CD14-positive monocyte (primary cell): ENCODE data around the gene FAM174B. TPM values are rescaled to one million over a fixed set of nuclear protein-coding genes. Genes with fewer than 3 reads are reported as not detected.

Experiments used
- DNase-seq, 3 donors: peaks; one replicate each; pipeline ENCODE4 v3.0.0-alpha.2; 2011 to 2022
- H2AFZ ChIP-seq: 2 replicates; pipeline ENCODE4 v1.6.0; 2012; ENCODE audit warnings: mild to moderate bottlenecking, low read depth, low read length, inconsistent platforms; ENCODE audit not compliant: insufficient read depth, poor library complexity, severe bottlenecking
- H3K27ac ChIP-seq, 2 donors: 1 replicate in 1 of 2; 2 replicates in 1 of 2; pipeline ENCODE4 v1.5.1; 2012 to 2013; ENCODE audit warnings: low read length in 2 of 2, control low read depth in 1 of 2, inconsistent platforms in 1 of 2, low read depth in 1 of 2, mild to moderate bottlenecking in 1 of 2
- H3K27me3 ChIP-seq, 2 donors: one replicate each; pipeline versions ENCODE4 v1.6.0 to v1.6.1; 2011 to 2013; ENCODE audit warnings: low read length in 2 of 2; ENCODE audit not compliant: control insufficient read depth in 2 of 2, insufficient read depth in 2 of 2
- H3K36me3 ChIP-seq, 2 donors: replicated peaks in 1 of 2; 1 replicate in 1 of 2; 2 replicates in 1 of 2; pipeline versions ENCODE4 v1.5.1 to v1.6.1; 2012 to 2013; ENCODE audit warnings: low read length in 2 of 2, control low read depth in 1 of 2, inconsistent platforms in 1 of 2, mild to moderate bottlenecking in 1 of 2; ENCODE audit not compliant: insufficient read depth in 2 of 2, control insufficient read depth in 1 of 2
- H3K4me1 ChIP-seq, 2 donors: 1 replicate in 1 of 2; 2 replicates in 1 of 2; pipeline versions ENCODE4 v1.5.1 to v1.6.1; 2012 to 2013; ENCODE audit warnings: low read length in 2 of 2, control low read depth in 1 of 2, inconsistent platforms in 1 of 2, mild to moderate bottlenecking in 1 of 2, moderate library complexity in 1 of 2; ENCODE audit not compliant: insufficient read depth in 2 of 2, control insufficient read depth in 1 of 2
- H3K4me2 ChIP-seq: replicated peaks from 2 replicates; pipeline ENCODE3; 2012; ENCODE audit warnings: low read length, moderate library complexity, mild to moderate bottlenecking; ENCODE audit not compliant: poor library complexity, severe bottlenecking; ENCODE audit errors: extremely low read depth
- H3K4me3 ChIP-seq, 3 experiments: fragments of 200-600 bp in 1 of 3; sonication (generic) in 1 of 3; replicated peaks in 1 of 3; 1 replicate in 2 of 3; 2 replicates in 1 of 3; pipeline ENCODE4 v1.5.1; 2011 to 2013; ENCODE audit warnings: low read length in 3 of 3, mild to moderate bottlenecking in 3 of 3, control low read depth in 2 of 3, low read depth in 2 of 3, inconsistent platforms in 1 of 3, moderate library complexity in 1 of 3
- H3K79me2 ChIP-seq: 2 replicates; pipeline ENCODE4 v1.6.0; 2012; ENCODE audit warnings: mild to moderate bottlenecking, control low read depth, inconsistent platforms, low read length, moderate library complexity; ENCODE audit not compliant: insufficient read depth
- H3K9ac ChIP-seq: 2 replicates; pipeline ENCODE4 v1.6.0; 2017; ENCODE audit warnings: low read length, mild to moderate bottlenecking; ENCODE audit not compliant: insufficient read depth, poor library complexity, severe bottlenecking
- H3K9me3 ChIP-seq, 2 donors: replicated peaks in 1 of 2; 1 replicate in 1 of 2; 2 replicates in 1 of 2; pipeline versions ENCODE4 v1.5.1 to v1.6.1; 2012 to 2013; ENCODE audit warnings: low read length in 2 of 2, control low read depth in 1 of 2; ENCODE audit not compliant: control insufficient read depth in 1 of 2, insufficient read depth in 1 of 2
- H4K20me1 ChIP-seq: 2 replicates; pipeline ENCODE4 v1.6.0; 2012; ENCODE audit warnings: mild to moderate bottlenecking, low read length, control low read depth, moderate library complexity; ENCODE audit not compliant: insufficient read depth
- H3K27ac Mint-ChIP-seq, 7 donors: one replicate each; pipeline ENCODE4 v1.8.0; 2020; ENCODE audit warnings: mild to moderate bottlenecking in 7 of 7, mixed read lengths in 7 of 7, moderate library complexity in 6 of 7, inconsistent platforms in 2 of 7
- H3K27me3 Mint-ChIP-seq, 3 donors: one replicate each; pipeline ENCODE4 v1.8.0; 2021 to 2022; ENCODE audit warnings: low read depth in 3 of 3, mild to moderate bottlenecking in 3 of 3, mixed read lengths in 3 of 3, moderate library complexity in 3 of 3, inconsistent platforms in 1 of 3
- H3K36me3 Mint-ChIP-seq, 2 donors: one replicate each; pipeline ENCODE4 v1.8.0; 2020; ENCODE audit warnings: mixed read lengths in 2 of 2, inconsistent platforms in 1 of 2, mild to moderate bottlenecking in 1 of 2
- H3K4me1 Mint-ChIP-seq: one replicate; pipeline ENCODE4 v1.8.0; 2020; ENCODE audit warnings: mild to moderate bottlenecking, mixed read lengths
- H3K4me3 Mint-ChIP-seq, 2 donors: one replicate each; pipeline ENCODE4 v1.8.0; 2020; ENCODE audit warnings: mild to moderate bottlenecking in 2 of 2, mixed read lengths in 2 of 2, moderate library complexity in 1 of 2
- H3K9me3 Mint-ChIP-seq, 7 donors: one replicate each; pipeline ENCODE4 v1.8.0; 2020 to 2022; ENCODE audit warnings: mixed read lengths in 7 of 7, mild to moderate bottlenecking in 6 of 7, moderate library complexity in 6 of 7, inconsistent platforms in 2 of 7
- CTCF ChIP-seq: fragments of 200-600 bp; IDR thresholded peaks from one replicate; pipeline ENCODE4 v1.8.0; 2022; ENCODE audit warnings: antibody characterized with exemption, mild to moderate bottlenecking
- WGBS: methylation state at CpG from one replicate; pipeline ENCODE4 v1.1.5; 2013; ENCODE audit warnings: missing lambda C conversion rate; ENCODE audit not compliant: insufficient coverage; 5-methylcytosine and 5-hydroxymethylcytosine counted together
- intact Hi-C, 2 donors: fragments of 100-400 bp; cut with micrococcal nuclease; formaldehyde crosslinking; loops; one replicate each; pipeline versions ENCODE4 v1.15.0 to v1.15.1; 2023
- polyA plus RNA-seq, 3 donors: library from polyadenylated mRNA; depleted of rRNA in 1 of 3; unstranded in 2 of 3; stranded (reverse) in 1 of 3; fragments of 300-500 nt in 2 of 3; fragments of >200 nt in 1 of 3; fragmentation: Illumina TruSeq in 2 of 3; gene quantifications; 1 replicate in 2 of 3; 2 replicates in 1 of 3; pipeline ENCODE4 v1.2.3, GENCODE V29; 2012 to 2021

Gene FAM174B
- polyA plus RNA-seq, 3 donors: 2.2 to 4.7 (median 3.2) TPM

DNA sequence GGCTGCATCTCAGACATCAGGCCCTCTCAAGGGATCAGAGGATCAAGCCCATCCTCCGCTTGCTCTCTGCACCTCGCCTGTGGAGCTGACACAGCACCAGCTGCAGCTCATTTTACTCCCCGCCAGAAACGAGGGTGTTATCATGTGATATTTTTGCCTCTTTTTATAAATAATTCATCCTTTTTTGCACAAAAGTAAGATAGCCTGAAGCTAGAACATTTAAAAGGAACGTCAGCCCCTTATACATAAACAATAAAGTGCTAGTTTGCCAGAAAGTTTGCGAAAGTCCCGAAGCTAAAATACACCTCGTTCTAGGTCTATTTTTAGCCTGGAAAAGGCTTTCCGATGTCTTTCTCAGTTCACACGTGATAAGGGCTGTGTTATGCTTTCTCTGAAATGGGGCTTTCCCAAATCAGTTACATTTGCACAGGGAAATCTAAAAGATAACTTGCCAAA lies 9.6 kb upstream of the FAM174B start:
- H3K27me3 ChIP-seq: no peaks in the 10 kb centered on the region
- H3K4me3 Mint-ChIP-seq: peak overlapping the region in 1 of 2 donors; percentile 18
- no peak overlapping the region for H3K27ac ChIP-seq
- H3K9me3 ChIP-seq: no peaks in the 10 kb centered on the region
- H3K9ac ChIP-seq: no peak overlapping the region
- WGBS: 100% methylated on average over 1 of the region's 10 CpGs
- H2AFZ ChIP-seq: no peak overlapping the region
- no peak overlapping the region for H3K4me2 ChIP-seq
- no peaks in the 10 kb centered on the region for H3K36me3 ChIP-seq
- peaks cover 0 to 18% (median 2%) of the 10 kb centered on the region in 3 donors for H3K27me3 Mint-ChIP-seq
- intact Hi-C loops: no loop called here
- no peak for TF ChIP-seq CTCF
- no peaks in the 10 kb centered on the region for H3K4me1 ChIP-seq
- H3K36me3 Mint-ChIP-seq: no peaks in the 10 kb centered on the region
- H3K9me3 Mint-ChIP-seq: peaks cover 0 to 2% (median 0%) of the 10 kb centered on the region in 7 donors
- H3K4me1 Mint-ChIP-seq: peaks cover 2% of the 10 kb centered on the region
- no peak overlapping the region for H3K4me3 ChIP-seq
- no peak overlapping the region for H3K27ac Mint-ChIP-seq
- no peaks in the 10 kb centered on the region for H3K79me2 ChIP-seq
- no peak for DNase-seq
- no peaks in the 10 kb centered on the region for H4K20me1 ChIP-seq

- Histone ChIP-seq H2AFZ (no peak overlapping the region), H3K36me3 (no peaks in the 10 kb centered on the region), H3K27ac (no peak overlapping the region), H3K27me3 (no peaks in the 10 kb centered on the region), H4K20me1 (no peaks in the 10 kb centered on the region), H3K9me3 (no peaks in the 10 kb centered on the region), H3K4me3 (no peak overlapping the region), H3K4me1 (no peaks in the 10 kb centered on the region), H3K9ac (no peak overlapping the region), H3K79me2 (no peaks in the 10 kb centered on the region), H3K4me2 (no peak overlapping the region)
- H3K27me3 Mint-ChIP-seq: peaks cover 0 to 18% (median 6%) of the 10 kb centered on the region in 3 donors
- H3K9me3 Mint-ChIP-seq: peaks cover 0 to 2% (median 0%) of the 10 kb centered on the region in 7 donors
- TF ChIP-seq CTCF: no peak
- intact Hi-C loops: no loop called here
- DNase-seq: no peak
- H3K4me1 Mint-ChIP-seq: peaks cover 2% of the 10 kb centered on the region
- no peak overlapping the region for H3K27ac Mint-ChIP-seq
- no peak overlapping the region for H3K4me3 Mint-ChIP-seq
- whole genome bisulfite sequencing: 95% methylated on average over 4 of the region's 12 CpGs
- H3K36me3 Mint-ChIP-seq: no peaks in the 10 kb centered on the region
Observed at GRCh38 chr15:92664178-92664900, 8.8 kb upstream of the FAM174B start.
